Endothelial cell of umbilical vein (primary cell): ENCODE measurements around the gene CRABP1. TPM values are rescaled to one million over a fixed set of nuclear protein-coding genes. Genes with fewer than 3 reads are reported as not detected.

ENCODE experiments used
- BruUV-seq: library from RNA; stranded (reverse); fragments of 400-500 nt; replicated peaks from 2 replicates; lab custom pipeline; 2021; lab: Mats Ljungman, UMichigan
- CTCF ChIA-PET: fragments of 300-600, 350-600 bp; sonication (Branson Sonifier 250); formaldehyde crosslinking; loops from one replicate; lab custom pipeline; 2021; ENCODE audit warnings: antibody characterized with exemption, inconsistent platforms; lab: Charles Lee
- POLR2A ChIA-PET: fragments of 300-600, 350-600 bp; sonication (Branson Sonifier 250); formaldehyde crosslinking; loops from one replicate; lab custom pipeline; 2021; ENCODE audit warnings: antibody characterized with exemption, inconsistent platforms; lab: Charles Lee
- DNase-seq: peaks from one replicate; pipeline ENCODE4 v3.0.0-alpha.2; 2011; ENCODE audit warnings: low read depth, low spot score
- FAIRE-seq: peaks from 2 replicates; lab custom pipeline; 2011; peaks lifted over from hg19 to GRCh38; lab: Jason Lieb, UNC
- H2AFZ ChIP-seq: 2 replicates; pipeline ENCODE4 v1.6.0; 2012; ENCODE audit warnings: low read depth, low read length, control low read depth, inconsistent platforms
- H3K27ac ChIP-seq: 2 replicates; pipeline ENCODE4 v1.5.1; 2011; ENCODE audit warnings: low read depth, mild to moderate bottlenecking, control low read depth, low read length, moderate library complexity; ENCODE audit not compliant: insufficient read depth
- H3K27me3 ChIP-seq, 2 experiments: 2 replicates each; pipeline versions ENCODE4 v1.6.0 to v1.6.1; 2011; ENCODE audit warnings: low read length in 2 of 2, mixed read lengths in 1 of 2; ENCODE audit not compliant: control insufficient read depth in 2 of 2, insufficient read depth in 2 of 2
- H3K36me3 ChIP-seq, 2 experiments: 2 replicates in 1 of 2; 3 replicates in 1 of 2; pipeline ENCODE4 v1.5.1; 2011; ENCODE audit warnings: low read length in 2 of 2, mild to moderate bottlenecking in 1 of 2, moderate library complexity in 1 of 2; ENCODE audit not compliant: control insufficient read depth in 2 of 2, insufficient read depth in 2 of 2; ENCODE audit errors: extremely low read depth in 1 of 2
- H3K4me1 ChIP-seq: 3 replicates; pipeline ENCODE4 v1.5.1; 2011; ENCODE audit warnings: mild to moderate bottlenecking, low read length; ENCODE audit not compliant: control insufficient read depth, insufficient read depth; ENCODE audit errors: extremely low read depth
- H3K4me2 ChIP-seq: 2 replicates; pipeline ENCODE4 v1.6.1; 2011; ENCODE audit warnings: low read length, control low read depth, mixed read lengths; ENCODE audit not compliant: insufficient read depth
- H3K4me3 ChIP-seq, 3 experiments: fragments of 200-600 bp in 1 of 3; sonication (generic), shearing (Covaris generic) in 1 of 3; replicated peaks in 1 of 3; 2 replicates each; pipeline ENCODE4 v1.5.1; 2011 to 2016; ENCODE audit warnings: control low read depth in 3 of 3, low read length in 3 of 3, mild to moderate bottlenecking in 2 of 3, inconsistent platforms in 1 of 3, low read depth in 1 of 3, moderate library complexity in 1 of 3; ENCODE audit not compliant: insufficient read depth in 1 of 3
- H3K79me2 ChIP-seq: 2 replicates; pipeline ENCODE4 v1.6.0; 2012; ENCODE audit warnings: low read length, inconsistent platforms; ENCODE audit not compliant: control insufficient read depth, insufficient read depth
- H3K9ac ChIP-seq: replicated peaks from 2 replicates; pipeline ENCODE3; 2011; ENCODE audit warnings: low read length, control low read depth; ENCODE audit not compliant: insufficient read depth; ENCODE audit errors: extremely low read depth
- H3K9me1 ChIP-seq: replicated peaks from 3 replicates; pipeline ENCODE4 v1.6.0; 2011; ENCODE audit warnings: mild to moderate bottlenecking, low read length; ENCODE audit not compliant: control insufficient read depth, insufficient read depth; ENCODE audit errors: extremely low read depth
- H3K9me3 ChIP-seq: replicated peaks from 2 replicates; pipeline ENCODE4 v1.5.1; 2012; ENCODE audit warnings: low read length, inconsistent platforms; ENCODE audit not compliant: control insufficient read depth, insufficient read depth
- H4K20me1 ChIP-seq: replicated peaks from 2 replicates; pipeline ENCODE3; 2011; ENCODE audit warnings: mild to moderate bottlenecking, low read length; ENCODE audit not compliant: control insufficient read depth, insufficient read depth; ENCODE audit errors: extremely low read depth
- CTCF ChIP-seq, 2 donors: IDR thresholded peaks; 1 replicate in 1 of 2; 2 replicates in 1 of 2; pipeline ENCODE4 v1.5.1; 2011; ENCODE audit warnings: low read length in 2 of 2, mild to moderate bottlenecking in 2 of 2, moderate library complexity in 2 of 2, control low read depth in 1 of 2, inconsistent platforms in 1 of 2, low read depth in 1 of 2; ENCODE audit not compliant: insufficient read depth in 1 of 2; ENCODE audit errors: extremely low read depth in 1 of 2
- EZH2 ChIP-seq: IDR thresholded peaks from 2 replicates; pipeline ENCODE4 v1.6.1; 2012; ENCODE audit warnings: borderline replicate concordance, low read depth, mild to moderate bottlenecking, moderate library complexity, low read length, inconsistent platforms; ENCODE audit not compliant: severe bottlenecking
- GATA2 ChIP-seq: IDR thresholded peaks from 2 replicates; pipeline ENCODE4 v1.7.0; 2011; ENCODE audit warnings: low read depth, mild to moderate bottlenecking, moderate library complexity, mixed read lengths, low read length; ENCODE audit not compliant: insufficient read length, insufficient read depth
- JUN ChIP-seq: IDR thresholded peaks from 2 replicates; pipeline ENCODE4 v1.6.1; 2011; ENCODE audit warnings: borderline replicate concordance, low read depth; ENCODE audit not compliant: insufficient read length, insufficient read depth
- POLR2AphosphoS5 ChIP-seq: IDR thresholded peaks from 2 replicates; pipeline ENCODE4 v1.6.1; 2012; ENCODE audit warnings: low read depth, mild to moderate bottlenecking, control low read depth, low read length, moderate library complexity; ENCODE audit not compliant: insufficient read depth
- dilution Hi-C: fragments of 300-500 bp; cut with MboI; formaldehyde crosslinking; loops from one replicate; pipeline ENCODE4 v1.15.0; 2019; ENCODE audit warnings: low sequenced_read_pairs; ENCODE audit not compliant: extremely low pct_ligation_motif_present
- intact Hi-C: fragments of 100-400 bp; cut with micrococcal nuclease; formaldehyde crosslinking; loops from one replicate; pipeline ENCODE4 v1.10.0; 2022
- polyA plus RNA-seq, 4 experiments: library from polyadenylated mRNA; depleted of rRNA in 3 of 4; stranded (reverse) in 3 of 4; unstranded in 1 of 4; fragments of >200 nt; gene quantifications; 2 replicates each; pipeline versions ENCODE4 v1.2.1 to v1.2.3, GENCODE V29; 2011 to 2012; ENCODE audit warnings: missing spikeins in 1 of 4
- total RNA-seq: library from RNA; stranded (reverse); gene quantifications from 2 replicates; pipeline ENCODE4 v1.2.3, GENCODE V29; 2021

The CRABP1 gene
- total and polyA plus RNA-seq, 2 donors (not counting 3 experiments of a cell fraction or from before 2014, with no cell fraction given): 0.11 TPM; not detected in 1

DNA sequence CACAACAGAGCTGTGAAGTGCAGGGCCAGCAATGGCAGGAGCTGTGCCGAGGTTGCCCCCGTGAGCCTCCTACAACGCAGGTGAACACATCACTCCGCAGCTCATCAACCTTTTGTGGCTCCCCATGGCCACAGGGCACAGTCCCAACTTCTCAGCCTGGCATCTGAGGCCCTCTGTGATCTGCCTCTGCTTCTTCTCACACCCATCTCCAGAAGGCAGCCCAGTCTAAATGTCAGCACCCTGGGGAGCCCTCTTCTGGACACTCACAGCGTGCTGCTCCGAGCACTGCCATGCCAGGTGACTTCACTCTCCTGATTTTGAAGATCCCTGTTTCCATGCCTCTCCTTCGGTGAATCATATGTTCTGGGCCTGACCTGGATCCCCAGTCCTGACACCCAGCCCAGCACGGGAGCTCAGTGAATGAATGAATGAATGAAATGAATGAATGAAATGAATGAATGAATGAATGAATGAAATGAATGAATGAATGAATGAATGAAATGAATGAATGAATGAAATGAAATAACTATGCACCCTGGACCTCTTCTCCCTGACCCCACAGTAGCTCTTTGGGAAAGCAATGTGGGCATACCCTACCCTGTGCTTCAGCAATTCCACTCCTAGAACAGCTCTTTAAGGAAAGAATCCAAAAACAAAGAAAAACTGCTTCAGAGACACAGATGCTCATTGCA, 22.9 kb upstream of the CRABP1 start:
- TF ChIP-seq EZH2 (no peak), JUN (no peak), CTCF (IDR thresholded peaks at IDR 0.05; ENCODE audit: extremely low read depth in 1 of 2, insufficient read depth in 1 of 2, low read depth in 1 of 2, low read length in 2 of 2) (peak in 1 of 2 donors; percentile 5), POLR2AphosphoS5 (no peak), GATA2 (no peak)

More for the DNA sequence above, 22.9 kb upstream of the CRABP1 start:
- ChIA-PET POLR2A (no interaction called here), CTCF (interaction anchor here (0.6 to 14.6 kb wide), 4 partner anchors 8 to 103 kb away, joined by 3 to 367 read pairs (median 5); no protein-coding TSS in a partner anchor)
- no peak overlapping the region for H3K4me3 ChIP-seq
- DNase-seq (no peak), FAIRE-seq (no peak)
- no peaks in the 10 kb centered on the region for H3K79me2 ChIP-seq
- intact Hi-C loops (loop anchor here (10.0 kb wide), 1 partner anchor 438 kb away; no protein-coding TSS in a partner anchor), dilution Hi-C loops (no loop called here)
- H3K9me1 ChIP-seq: no peaks in the 10 kb centered on the region
- no peak overlapping the region for H3K27ac ChIP-seq
- H3K36me3 ChIP-seq: no peaks in the 10 kb centered on the region
- no peak overlapping the region for H3K9ac ChIP-seq
- peak overlapping the region; percentile 13 for H2AFZ ChIP-seq
- BruUV-seq: no TSS peak
- H3K9me3 ChIP-seq: no peaks in the 10 kb centered on the region
- H4K20me1 ChIP-seq: no peaks in the 10 kb centered on the region
- no peaks in the 10 kb centered on the region for H3K27me3 ChIP-seq
- H3K4me2 ChIP-seq: no peak overlapping the region
- peaks cover 7% of the 10 kb centered on the region for H3K4me1 ChIP-seq
